T1000 (cell line): ENCODE results near the gene ARAF.
A peak's percentile ranks its signal among the peaks of the same experiment; 100 is the strongest.

Source experiments
- DNase-seq: peaks from one replicate; lab custom pipeline; 2025; ENCODE audit warnings: mixed read lengths; lab: John Stamatoyannopoulos, UW

Gene ARAF

GRCh38 chrX:47564438-47565085 lies 3.6 kb downstream of the ARAF start:
- no peak for DNase-seq

GRCh38 chrX:47566841-47567240 lies 5.8 kb downstream of the ARAF start:
- no peak for DNase-seq

GRCh38 chrX:47568656-47569295 lies 7.8 kb downstream of the ARAF start:
- no peak for DNase-seq

- no peak for DNase-seq
Measured at GRCh38 chrX:47570794-47571193, 9.8 kb downstream of the ARAF start.

DNA sequence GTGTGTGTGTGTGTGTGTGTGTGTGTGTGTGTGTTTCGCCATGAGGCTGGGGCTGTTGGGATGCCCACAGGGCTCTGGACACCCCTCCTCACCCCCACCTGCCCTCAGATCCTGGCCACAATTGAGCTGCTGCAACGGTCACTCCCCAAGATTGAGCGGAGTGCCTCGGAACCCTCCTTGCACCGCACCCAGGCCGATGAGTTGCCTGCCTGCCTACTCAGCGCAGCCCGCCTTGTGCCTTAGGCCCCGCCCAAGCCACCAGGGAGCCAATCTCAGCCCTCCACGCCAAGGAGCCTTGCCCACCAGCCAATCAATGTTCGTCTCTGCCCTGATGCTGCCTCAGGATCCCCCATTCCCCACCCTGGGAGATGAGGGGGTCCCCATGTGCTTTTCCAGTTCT lies 10.2 kb downstream of the ARAF start:
- no peak for DNase-seq

- DNase-seq, result no peak
Measured at GRCh38 chrX:47571896-47572295, 10.9 kb downstream of the ARAF start.

- DNase-seq, result no peak
Measured at GRCh38 chrX:47572773-47573340, 11.9 kb downstream of the ARAF start.

- no peak for DNase-seq
Measured at GRCh38 chrX:47573341-47574075, 12.5 kb downstream of the ARAF start.

DNA sequence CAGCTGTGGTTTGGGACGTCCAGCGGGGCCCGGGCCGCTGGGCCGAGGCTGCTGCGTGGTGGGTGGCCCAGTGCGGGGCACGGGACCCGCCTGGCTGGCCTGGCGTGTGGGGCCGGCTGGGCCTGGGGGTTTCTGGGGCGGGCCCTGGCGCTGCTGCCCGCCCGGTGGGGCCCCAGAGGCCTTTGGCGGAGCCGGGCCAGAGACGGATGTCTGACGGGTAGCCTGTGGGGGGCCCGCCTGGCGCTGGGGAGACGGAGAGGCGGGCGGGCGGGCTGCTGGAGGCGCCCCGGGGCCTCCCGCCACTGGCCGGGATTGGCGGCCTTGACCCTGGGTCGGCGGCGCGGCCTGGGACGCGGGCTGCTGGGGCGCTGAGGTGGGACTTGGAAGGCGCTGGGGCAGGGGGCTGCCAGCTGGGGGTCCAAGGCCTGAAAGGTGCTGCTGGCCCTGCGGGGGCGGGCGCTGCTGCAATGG lies 13.1 kb downstream of the ARAF start:
- no peak for DNase-seq

DNA sequence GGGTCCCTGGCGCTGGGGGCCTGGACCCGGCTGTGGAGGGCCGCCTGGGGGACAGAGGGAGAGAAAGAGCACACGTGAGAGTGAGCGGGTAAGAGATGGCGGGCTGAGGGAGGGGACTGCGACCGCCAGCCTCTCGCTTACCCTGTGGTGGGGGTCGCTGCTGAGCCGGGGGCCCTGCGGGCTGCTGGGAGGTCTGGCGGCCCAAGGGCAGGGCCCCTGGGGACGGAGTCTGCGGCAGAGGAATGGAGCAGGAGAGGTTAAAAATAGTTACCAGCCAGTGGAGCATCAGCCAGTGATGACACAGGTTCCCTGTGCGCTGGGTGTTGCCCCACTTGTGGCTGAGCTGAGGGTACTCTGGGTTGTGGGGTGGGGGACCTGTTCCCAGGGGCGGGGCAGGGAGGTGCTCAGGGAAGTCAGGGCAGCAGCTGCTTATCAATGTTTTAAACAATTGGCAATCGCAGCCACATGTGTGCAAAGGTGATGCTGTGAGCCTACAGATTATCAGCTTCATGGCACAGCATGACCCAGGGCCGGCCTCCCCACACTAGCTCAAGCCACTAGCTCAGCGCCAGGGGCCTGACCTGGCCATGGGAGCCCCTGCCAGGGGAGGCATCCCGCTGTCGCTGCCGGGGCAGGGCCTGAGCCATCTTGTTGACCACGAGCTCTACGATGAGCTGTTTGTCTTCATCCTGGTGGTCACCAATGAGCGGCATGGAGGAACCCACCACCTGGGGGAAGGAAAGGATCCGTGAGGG lies 13.7 kb downstream of the ARAF start:
- no peak for DNase-seq

DNA sequence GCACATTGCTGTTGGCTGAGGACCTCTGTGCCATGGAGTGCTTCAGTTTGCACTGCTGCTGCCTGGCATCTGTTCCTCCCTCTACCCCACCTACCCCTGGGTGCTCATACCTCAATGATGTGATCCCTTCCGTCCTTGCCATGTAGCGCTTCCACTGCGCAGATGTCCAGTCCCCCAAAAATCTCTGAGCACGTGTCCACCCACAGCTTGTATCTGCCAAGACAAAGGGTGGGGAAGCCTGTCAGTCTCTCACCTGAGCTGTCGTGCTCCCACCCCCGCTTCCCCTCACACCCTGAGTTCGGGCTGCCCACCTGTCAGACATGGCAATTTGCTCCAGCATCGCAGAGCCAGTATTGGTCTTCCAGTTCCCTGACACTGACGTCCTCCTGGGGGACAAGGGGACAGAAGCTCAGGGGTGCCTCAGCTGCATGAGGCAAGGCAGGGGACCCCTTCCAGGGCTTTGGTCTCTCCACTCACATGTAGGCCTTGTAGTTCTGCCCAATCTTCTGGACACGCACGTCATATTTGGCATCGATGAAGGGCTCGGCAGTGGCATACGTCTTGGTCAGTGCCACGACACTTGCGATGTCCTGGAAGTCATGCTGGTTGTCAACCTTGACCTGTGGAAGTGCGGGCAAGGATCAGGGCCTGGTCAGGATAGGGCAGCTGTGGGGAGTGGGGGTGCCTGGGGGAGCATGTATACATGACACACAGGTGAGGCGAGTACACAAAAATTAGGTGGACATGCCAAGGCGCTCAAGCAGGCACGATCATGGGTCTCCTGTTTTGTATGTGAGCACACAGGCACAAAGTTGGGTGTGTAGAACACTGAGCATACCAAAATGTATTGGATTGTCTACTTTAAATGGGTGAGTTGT lies 15.3 kb downstream of the ARAF start:
- DNase-seq, result no peak

GRCh38 chrX:47577424-47577823 lies 16.4 kb downstream of the ARAF start:
- no peak for DNase-seq

DNA sequence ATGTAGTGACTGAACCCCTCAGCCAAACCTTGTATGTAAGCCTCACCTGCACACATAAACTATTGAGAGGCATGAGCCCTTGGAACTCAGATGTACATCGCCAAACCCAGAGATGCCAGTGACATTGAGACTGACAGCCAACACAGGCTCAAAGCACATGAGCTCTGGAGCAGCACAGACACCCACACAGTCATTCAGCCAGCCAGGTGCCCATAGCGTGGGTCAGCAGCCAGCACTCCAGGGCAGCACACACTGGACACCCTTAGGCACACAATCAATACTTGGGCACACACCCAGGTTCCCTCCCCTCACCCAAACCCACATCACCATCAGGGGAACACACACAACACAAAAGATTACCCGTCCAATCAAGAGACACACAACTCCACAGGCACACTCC lies 16.9 kb downstream of the ARAF start:
- no peak for DNase-seq

GRCh38 chrX:47578692-47579091 lies 17.7 kb downstream of the ARAF start:
- DNase-seq, result no peak

DNA sequence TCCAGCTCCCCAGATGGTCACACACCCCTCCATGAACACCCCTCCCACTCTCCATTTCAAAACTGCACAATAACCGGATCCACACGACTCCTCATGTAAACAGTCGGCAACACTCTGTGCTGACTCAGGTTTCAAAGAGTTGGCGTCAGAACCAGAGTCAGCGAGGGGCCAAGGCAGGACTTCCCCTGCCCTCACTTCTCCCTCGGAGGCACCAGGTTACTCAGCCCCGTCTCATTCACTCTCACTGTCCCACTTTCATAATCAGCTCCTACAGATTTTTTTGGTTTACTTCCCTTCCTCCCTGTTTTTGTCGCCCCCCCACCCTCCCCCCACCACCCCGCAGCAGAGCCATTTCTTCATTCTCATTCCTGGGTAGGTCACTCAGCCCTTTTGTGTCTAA lies 18.5 kb downstream of the ARAF start:
- no peak for DNase-seq

GRCh38 chrX:47581731-47582647 lies 21.0 kb downstream of the ARAF start, which contains the start of gene TIMP1:
Gene TIMP1 (plus strand): TSS chrX:47582436. CDS start chrX:47583416, 980 bp downstream.
- DNase-seq, result peak; percentile 69

GRCh38 chrX:47583240-47583861 lies 22.3 kb downstream of the ARAF start:
- DNase-seq, result no peak

DNA sequence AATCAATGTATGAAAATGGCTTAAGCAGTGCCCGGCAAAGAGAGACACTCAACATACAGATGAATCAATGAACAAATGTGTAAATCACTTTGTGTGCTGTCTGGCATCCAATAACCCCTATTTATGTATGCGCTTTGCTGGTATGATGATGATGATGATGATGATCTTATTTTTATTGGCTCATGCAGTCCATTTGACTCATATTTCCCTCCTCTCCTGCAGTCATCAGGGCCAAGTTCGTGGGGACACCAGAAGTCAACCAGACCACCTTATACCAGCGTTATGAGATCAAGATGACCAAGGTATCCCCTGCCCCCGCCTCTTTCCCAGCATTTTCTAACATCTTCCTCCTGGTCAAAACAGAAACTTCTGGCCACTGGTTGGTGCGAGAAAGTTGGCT lies 23.7 kb downstream of the ARAF start:
- DNase-seq, result no peak

GRCh38 chrX:47585273-47585672 lies 24.3 kb downstream of the ARAF start:
- no peak for DNase-seq
